H9 (cell line): Measurements from ENCODE around the gene CNBP. TPM values are rescaled to one million over a fixed set of nuclear protein-coding genes. Genes with fewer than 3 reads are reported as not detected.

Source experiments
- DNase-seq: peaks from one replicate; pipeline ENCODE4 v3.0.0-alpha.2; 2017
- H2AFZ ChIP-seq: one replicate; pipeline ENCODE4 v1.6.1; 2013; ENCODE audit warnings: mild to moderate bottlenecking, low read length, control low read depth, moderate library complexity
- H2AK5ac ChIP-seq: 2 replicates; pipeline ENCODE4 v1.6.1; 2013; ENCODE audit warnings: low read length, control low read depth, mixed read lengths; ENCODE audit not compliant: insufficient read length
- H2BK120ac ChIP-seq: one replicate; pipeline ENCODE4 v1.6.1; 2013; ENCODE audit warnings: low read depth, mild to moderate bottlenecking, low read length, control low read depth, inconsistent platforms; ENCODE audit not compliant: poor library complexity, severe bottlenecking
- H2BK12ac ChIP-seq: 2 replicates; pipeline ENCODE4 v1.6.1; 2013; ENCODE audit warnings: low read length, control low read depth, mixed read lengths, low read depth; ENCODE audit not compliant: insufficient read length
- H2BK15ac ChIP-seq: 2 replicates; pipeline ENCODE4 v1.6.1; 2013; ENCODE audit warnings: low read depth, low read length, control low read depth
- H2BK20ac ChIP-seq: one replicate; pipeline ENCODE4 v1.6.1; 2013; ENCODE audit warnings: low read depth, mild to moderate bottlenecking, low read length, control low read depth, inconsistent platforms; ENCODE audit not compliant: poor library complexity, severe bottlenecking
- H2BK5ac ChIP-seq: 2 replicates; pipeline ENCODE4 v1.6.1; 2013; ENCODE audit warnings: low read length, control low read depth, mixed read lengths; ENCODE audit not compliant: insufficient read length
- H3K14ac ChIP-seq: 2 replicates; pipeline ENCODE4 v1.6.1; 2013; ENCODE audit warnings: low read length, control low read depth; ENCODE audit not compliant: insufficient read depth
- H3K18ac ChIP-seq: 2 replicates; pipeline ENCODE4 v1.6.1; 2013; ENCODE audit warnings: low read depth, mild to moderate bottlenecking, mixed read lengths, low read length, control low read depth; ENCODE audit not compliant: insufficient read length
- H3K23ac ChIP-seq: 2 replicates; pipeline ENCODE4 v1.6.1; 2013; ENCODE audit warnings: low read length, control low read depth, mixed read lengths, low read depth; ENCODE audit not compliant: insufficient read length
- H3K23me2 ChIP-seq: 2 replicates; pipeline ENCODE4 v1.6.1; 2013; ENCODE audit warnings: low read depth, mild to moderate bottlenecking, mixed read lengths, low read length, control low read depth; ENCODE audit not compliant: insufficient read length, poor library complexity, severe bottlenecking
- H3K27ac ChIP-seq: 2 replicates; pipeline ENCODE4 v1.5.1; 2013; ENCODE audit warnings: low read length, control low read depth, mixed read lengths, low read depth; ENCODE audit not compliant: insufficient read length
- H3K27me3 ChIP-seq: 2 replicates; pipeline ENCODE4 v1.6.1; 2013; ENCODE audit warnings: low read length, control low read depth, inconsistent platforms; ENCODE audit not compliant: insufficient read depth
- H3K4ac ChIP-seq: 2 replicates; pipeline ENCODE4 v1.6.1; 2013; ENCODE audit warnings: low read depth, mild to moderate bottlenecking, control low read depth, inconsistent platforms, low read length, moderate library complexity
- H3K4me1 ChIP-seq: 2 replicates; pipeline ENCODE4 v1.6.1; 2013; ENCODE audit warnings: low read length, control low read depth, inconsistent platforms; ENCODE audit not compliant: insufficient read depth
- H3K4me2 ChIP-seq: 2 replicates; pipeline ENCODE4 v1.6.1; 2013; ENCODE audit warnings: low read length, control low read depth, mixed read lengths; ENCODE audit not compliant: insufficient read length, insufficient read depth
- H3K56ac ChIP-seq: 2 replicates; pipeline ENCODE4 v1.6.1; 2013; ENCODE audit warnings: low read depth, mild to moderate bottlenecking, mixed read lengths, low read length, control low read depth; ENCODE audit not compliant: insufficient read length
- H3K79me1 ChIP-seq: 2 replicates; pipeline ENCODE4 v1.6.1; 2013; ENCODE audit warnings: low read depth, mild to moderate bottlenecking, moderate library complexity, low read length, control low read depth, inconsistent platforms; ENCODE audit not compliant: insufficient read depth, poor library complexity, severe bottlenecking
- H3K79me2 ChIP-seq: 2 replicates; pipeline ENCODE4 v1.6.1; 2013; ENCODE audit warnings: low read length, control low read depth, inconsistent platforms; ENCODE audit not compliant: insufficient read depth
- H3K9ac ChIP-seq: 2 replicates; pipeline ENCODE4 v1.6.1; 2013; ENCODE audit warnings: low read length, control low read depth, mixed read lengths; ENCODE audit not compliant: insufficient read length; ENCODE audit errors: extremely low read depth
- H3K9me3 ChIP-seq: one replicate; pipeline ENCODE4 v1.6.1; 2013; ENCODE audit warnings: low read depth, low read length, inconsistent platforms; ENCODE audit not compliant: control insufficient read depth
- H3T11ph ChIP-seq: one replicate; pipeline ENCODE4 v1.6.1; 2013; ENCODE audit warnings: mild to moderate bottlenecking, low read length, control low read depth, inconsistent platforms
- H4K20me1 ChIP-seq: one replicate; pipeline ENCODE4 v1.6.1; 2013; ENCODE audit not compliant: control insufficient read depth, insufficient read length, insufficient read depth
- H4K5ac ChIP-seq: 2 replicates; pipeline ENCODE4 v1.6.1; 2013; ENCODE audit warnings: low read depth, mild to moderate bottlenecking, mixed read lengths, low read length, control low read depth; ENCODE audit not compliant: insufficient read length
- H4K8ac ChIP-seq: replicated peaks from 2 replicates; pipeline ENCODE4 v1.6.1; 2013; ENCODE audit warnings: low read length, control low read depth, mixed read lengths, low read depth; ENCODE audit not compliant: insufficient read length
- H4K91ac ChIP-seq: 2 replicates; pipeline ENCODE4 v1.6.1; 2013; ENCODE audit warnings: low read depth, mild to moderate bottlenecking, moderate library complexity, mixed read lengths, low read length, control low read depth; ENCODE audit not compliant: insufficient read length
- H3K27ac Mint-ChIP-seq, 3 experiments: 2 replicates in 2 of 3; 3 replicates in 1 of 3; pipeline ENCODE4 v1.8.0; 2020 to 2021; ENCODE audit warnings: mixed read lengths in 3 of 3, mild to moderate bottlenecking in 1 of 3, moderate library complexity in 1 of 3
- H3K27me3 Mint-ChIP-seq: 2 replicates; pipeline ENCODE4 v1.8.0; 2021; ENCODE audit warnings: low read depth, mild to moderate bottlenecking, moderate library complexity, mixed read lengths
- H3K36me3 Mint-ChIP-seq, 3 experiments: 2 replicates in 2 of 3; 3 replicates in 1 of 3; pipeline ENCODE4 v1.8.0; 2020 to 2021; ENCODE audit warnings: low read depth in 3 of 3, mixed read lengths in 3 of 3; ENCODE audit not compliant: insufficient read depth in 1 of 3
- H3K4me1 Mint-ChIP-seq, 2 experiments: 2 replicates each; pipeline ENCODE4 v1.8.0; 2020; ENCODE audit warnings: mixed read lengths in 2 of 2
- H3K4me3 Mint-ChIP-seq, 2 experiments: 2 replicates in 1 of 2; 3 replicates in 1 of 2; pipeline ENCODE4 v1.8.0; 2020 to 2021; ENCODE audit warnings: mild to moderate bottlenecking in 2 of 2, mixed read lengths in 2 of 2, moderate library complexity in 1 of 2
- H3K9me3 Mint-ChIP-seq, 2 experiments: 2 replicates in 1 of 2; 3 replicates in 1 of 2; pipeline ENCODE4 v1.8.0; 2020; ENCODE audit warnings: mild to moderate bottlenecking in 2 of 2, mixed read lengths in 2 of 2, moderate library complexity in 1 of 2
- WGBS: extraction: QIAGEN DNeasy Blood & Tissue Kit; methylation state at CpG from one replicate; pipeline ENCODE4 v1.1.7; 2013; ENCODE audit warnings: missing lambda C conversion rate, low lambda C conversion rate, mixed read lengths; ENCODE audit not compliant: insufficient read length; ENCODE audit errors: extremely low coverage; 5-methylcytosine and 5-hydroxymethylcytosine counted together
- total RNA-seq: library from RNA; stranded (reverse); gene quantifications from 2 replicates; pipeline ENCODE4 v1.2.1, GENCODE V29; 2021
- TF ChIP-seq, protein P1 (sequence below): fragments of 200-600 bp; sonication (generic); conservative IDR thresholded peaks from 3 replicates; pipeline ENCODE4 v1.8.0; 2021; ENCODE audit warnings: antibody characterized with exemption, mild to moderate bottlenecking

The CNBP gene
- total RNA-seq, 1 experiment from 2014 or later, result 433 TPM

GRCh38 chr3:129187857-129188256, 4.2 kb upstream of the CNBP start:
- Histone ChIP-seq H3K23ac (no peak overlapping the region), H2AK5ac (no peak overlapping the region), H3T11ph (no peak overlapping the region), H4K8ac (no peak overlapping the region), H3K9me3 (no peaks in the 10 kb centered on the region), H3K27ac (no peak overlapping the region), H3K4me2 (no peak overlapping the region), H4K91ac (no peak overlapping the region), H3K9ac (no peak overlapping the region), H3K18ac (no peak overlapping the region), H2AFZ (no peak overlapping the region), H4K20me1 (no peaks in the 10 kb centered on the region), H2BK12ac (no peak overlapping the region), H2BK5ac (no peak overlapping the region), H2BK15ac (no peak overlapping the region), H3K56ac (no peak overlapping the region), H2BK120ac (no peak overlapping the region), H4K5ac (no peak overlapping the region), H3K79me2 (peaks cover 9% of the 10 kb centered on the region; the same call in 1 of the 2 replicates), H3K14ac (no peak overlapping the region), H3K4ac (no peak overlapping the region), H3K23me2 (peaks cover 4% of the 10 kb centered on the region), H3K4me1 (no peaks in the 10 kb centered on the region), H2BK20ac (no peak overlapping the region), H3K27me3 (no peaks in the 10 kb centered on the region), H3K79me1 (no peaks in the 10 kb centered on the region)
- H3K4me1 Mint-ChIP-seq, result peaks cover 3% of the 10 kb centered on the region in 2 experiments; a peak in 3 of 4 replicates
- peaks cover 0 to 3% (median 1%) of the 10 kb centered on the region in 3 experiments; a peak in 5 of 7 replicates for H3K36me3 Mint-ChIP-seq
- TF ChIP-seq, protein P1, sequence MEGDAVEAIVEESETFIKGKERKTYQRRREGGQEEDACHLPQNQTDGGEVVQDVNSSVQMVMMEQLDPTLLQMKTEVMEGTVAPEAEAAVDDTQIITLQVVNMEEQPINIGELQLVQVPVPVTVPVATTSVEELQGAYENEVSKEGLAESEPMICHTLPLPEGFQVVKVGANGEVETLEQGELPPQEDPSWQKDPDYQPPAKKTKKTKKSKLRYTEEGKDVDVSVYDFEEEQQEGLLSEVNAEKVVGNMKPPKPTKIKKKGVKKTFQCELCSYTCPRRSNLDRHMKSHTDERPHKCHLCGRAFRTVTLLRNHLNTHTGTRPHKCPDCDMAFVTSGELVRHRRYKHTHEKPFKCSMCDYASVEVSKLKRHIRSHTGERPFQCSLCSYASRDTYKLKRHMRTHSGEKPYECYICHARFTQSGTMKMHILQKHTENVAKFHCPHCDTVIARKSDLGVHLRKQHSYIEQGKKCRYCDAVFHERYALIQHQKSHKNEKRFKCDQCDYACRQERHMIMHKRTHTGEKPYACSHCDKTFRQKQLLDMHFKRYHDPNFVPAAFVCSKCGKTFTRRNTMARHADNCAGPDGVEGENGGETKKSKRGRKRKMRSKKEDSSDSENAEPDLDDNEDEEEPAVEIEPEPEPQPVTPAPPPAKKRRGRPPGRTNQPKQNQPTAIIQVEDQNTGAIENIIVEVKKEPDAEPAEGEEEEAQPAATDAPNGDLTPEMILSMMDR, result no peak
- no peak overlapping the region for H3K4me3 Mint-ChIP-seq
- DNase-seq, result no peak
- peak overlapping the region in 1 of 3 experiments; percentile 50; a peak in 1 of 7 replicates for H3K27ac Mint-ChIP-seq
- no CpG with 5 or more reads among the region's 1 CpG for WGBS
- H3K27me3 Mint-ChIP-seq, result no peaks in the 10 kb centered on the region
- H3K9me3 Mint-ChIP-seq, result no peaks in the 10 kb centered on the region
